ENCODE results near the gene CYP3A7. TPM values are rescaled to one million over a fixed set of nuclear protein-coding genes. Genes with fewer than 3 reads are reported as not detected.
"Not testable (repeated sequence)": the region's sequence is repeated elsewhere in the genome, so short reads cannot be mapped to it uniquely, and the experiment has no call there.

Gene CYP3A7
- total RNA-seq, 4 donors from 2014 or later: 0.22 TPM; not detected in 3

DNA sequence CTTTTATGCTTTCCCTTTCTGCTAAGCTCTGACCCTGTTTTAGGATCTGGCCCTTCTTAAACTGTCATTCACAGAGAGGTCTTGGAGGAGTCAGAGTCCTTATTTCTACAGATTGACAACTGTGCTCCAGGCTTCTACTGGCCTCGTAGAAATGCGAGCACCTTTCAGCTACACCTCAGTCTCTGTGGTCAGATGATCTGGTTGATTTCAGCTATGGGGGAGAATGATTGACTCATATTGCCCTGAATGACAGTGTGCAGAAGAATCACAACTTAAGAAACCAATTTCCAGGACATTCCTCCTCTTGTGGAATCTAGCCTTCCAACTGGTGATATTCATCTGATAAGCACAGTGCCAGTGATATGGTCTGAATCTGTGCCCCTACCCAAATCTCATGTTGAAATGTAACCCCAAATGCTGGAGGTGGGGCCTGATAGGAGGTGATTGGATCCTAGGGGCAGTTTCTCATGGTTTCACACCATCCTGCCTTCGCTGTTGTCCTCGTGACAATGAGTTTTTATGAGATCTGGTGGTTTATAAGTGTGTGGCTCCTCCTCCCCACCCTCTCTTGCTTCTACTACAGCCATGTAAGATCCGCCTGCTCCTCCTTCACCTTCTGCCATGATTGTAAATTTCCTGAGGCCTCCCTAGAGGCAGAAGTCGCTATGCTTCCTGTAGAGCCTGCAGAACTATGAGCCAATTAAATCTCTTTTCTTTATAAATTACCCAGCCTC is 14.0 kb upstream of the CYP3A7 start:
- no peak for TF ChIP-seq POLR2A (IDR thresholded peaks at IDR 0.05)
- Histone ChIP-seq H3K27ac (no peak overlapping the region), H3K27me3 (no peaks in the 10 kb centered on the region), H3K36me3 (no peaks in the 10 kb centered on the region), H3K9me3 (peaks cover 0 to 19% (median 0%) of the 10 kb centered on the region in 4 donors), H3K4me1 (no peaks in the 10 kb centered on the region), H3K4me3 (no peak overlapping the region)
- WGBS, 2 donors: 78 to 79% methylated on average over 6 of the region's 6 CpGs
- DNase-seq (ENCODE audit: low spot score in 2 of 2): no peak

DNA sequence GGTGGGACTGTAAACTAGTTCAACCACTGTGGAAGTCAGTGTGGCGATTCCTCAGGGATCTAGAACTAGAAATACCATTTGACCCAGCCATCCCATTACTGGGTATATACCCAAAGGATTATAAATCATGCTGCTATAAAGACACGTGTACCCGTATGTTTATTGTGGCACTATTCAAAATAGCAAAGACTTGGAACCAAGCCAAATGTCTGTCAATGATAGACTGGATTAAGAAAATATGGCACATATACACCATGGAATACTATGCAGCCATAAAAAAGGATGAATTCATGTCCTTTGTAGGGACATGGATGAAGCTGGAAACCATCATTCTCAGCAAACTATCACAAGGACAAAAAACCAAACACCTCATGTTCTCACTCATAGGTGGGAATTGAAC is 11.9 kb upstream of the CYP3A7 start:
- 86 to 91% methylated on average over 3 of the region's 3 CpGs for WGBS, 2 donors

DNA sequence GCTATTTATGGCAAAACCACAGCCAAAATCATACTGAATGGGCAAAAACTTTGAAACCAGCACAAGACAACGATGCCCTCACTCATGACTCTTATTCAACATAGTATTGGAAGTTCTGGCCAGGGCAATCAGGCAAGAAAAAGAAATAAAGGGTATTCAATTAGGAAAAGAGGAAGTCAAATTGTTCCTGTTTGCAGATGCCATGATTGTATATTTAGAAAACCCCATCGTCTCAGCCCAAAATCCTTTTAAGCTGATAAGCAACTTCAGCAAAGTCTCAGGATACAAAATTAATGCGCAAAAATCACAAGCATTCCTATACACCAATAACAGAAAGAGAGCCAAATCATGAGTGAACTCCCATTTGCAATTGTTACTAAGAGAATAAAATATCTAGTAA is 10.4 kb upstream of the CYP3A7 start:
- not testable (repeated sequence) for H3K27me3 ChIP-seq; H3K4me3 ChIP-seq; H3K36me3 ChIP-seq; DNase-seq (ENCODE audit: low spot score in 2 of 2); H3K27ac ChIP-seq; H3K4me1 ChIP-seq
- peaks cover 0 to 13% (median 0%) of the 10 kb centered on the region in 4 donors for H3K9me3 ChIP-seq
- WGBS, 2 donors: 65 to 89% methylated on average over 3 of the region's 3 CpGs

More for the DNA sequence above, 11.9 kb upstream of the CYP3A7 start:
- H3K4me3 ChIP-seq; H3K27me3 ChIP-seq; H3K27ac ChIP-seq; H3K4me1 ChIP-seq; H3K36me3 ChIP-seq; DNase-seq (ENCODE audit: low spot score in 2 of 2): not testable (repeated sequence)
- H3K9me3 ChIP-seq: peaks cover 0 to 13% (median 0%) of the 10 kb centered on the region in 4 donors

DNA sequence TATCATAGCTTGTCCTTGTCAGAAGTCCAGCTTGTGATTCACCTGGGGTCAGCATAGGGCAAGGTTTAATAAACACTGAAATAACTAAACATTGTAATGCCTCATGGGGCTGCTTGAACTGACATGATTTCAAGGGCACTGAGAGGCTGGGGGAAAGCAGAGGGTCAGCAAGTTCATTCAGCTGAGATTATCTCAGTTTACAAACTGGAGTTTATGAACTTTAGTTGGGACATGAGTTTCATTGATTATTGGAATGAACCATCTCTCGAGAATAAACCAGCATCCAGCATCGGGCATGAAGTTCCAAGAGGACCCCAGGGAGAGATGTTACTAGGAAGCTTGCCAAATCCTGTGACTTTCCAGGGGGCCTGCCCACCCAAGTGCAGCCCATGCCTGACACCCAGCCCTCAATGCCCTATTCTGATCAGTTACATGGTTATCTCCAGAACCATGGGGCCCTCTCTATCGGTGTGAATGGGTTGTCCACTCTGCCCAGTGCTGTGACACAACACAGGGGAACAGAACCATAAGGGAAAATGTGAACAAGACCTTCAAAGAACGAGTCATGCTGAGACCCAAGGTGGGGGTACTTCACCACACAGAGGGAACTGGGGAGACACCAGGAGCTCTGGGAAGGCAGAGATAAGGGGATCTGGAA is 7.9 kb upstream of the CYP3A7 start:
- WGBS, 2 donors: 87 to 90% methylated on average over 3 to 4 of the region's 4 CpGs
- Histone ChIP-seq H3K4me1 (no peaks in the 10 kb centered on the region), H3K27ac (no peak overlapping the region), H3K4me3 (no peak overlapping the region), H3K36me3 (peaks cover 0 to 15% (median 0%) of the 10 kb centered on the region in 3 donors), H3K9me3 (peaks cover 0 to 13% (median 0%) of the 10 kb centered on the region in 4 donors), H3K27me3 (no peaks in the 10 kb centered on the region)
- no peak for DNase-seq (ENCODE audit: low spot score in 2 of 2)
- TF ChIP-seq, protein P1, sequence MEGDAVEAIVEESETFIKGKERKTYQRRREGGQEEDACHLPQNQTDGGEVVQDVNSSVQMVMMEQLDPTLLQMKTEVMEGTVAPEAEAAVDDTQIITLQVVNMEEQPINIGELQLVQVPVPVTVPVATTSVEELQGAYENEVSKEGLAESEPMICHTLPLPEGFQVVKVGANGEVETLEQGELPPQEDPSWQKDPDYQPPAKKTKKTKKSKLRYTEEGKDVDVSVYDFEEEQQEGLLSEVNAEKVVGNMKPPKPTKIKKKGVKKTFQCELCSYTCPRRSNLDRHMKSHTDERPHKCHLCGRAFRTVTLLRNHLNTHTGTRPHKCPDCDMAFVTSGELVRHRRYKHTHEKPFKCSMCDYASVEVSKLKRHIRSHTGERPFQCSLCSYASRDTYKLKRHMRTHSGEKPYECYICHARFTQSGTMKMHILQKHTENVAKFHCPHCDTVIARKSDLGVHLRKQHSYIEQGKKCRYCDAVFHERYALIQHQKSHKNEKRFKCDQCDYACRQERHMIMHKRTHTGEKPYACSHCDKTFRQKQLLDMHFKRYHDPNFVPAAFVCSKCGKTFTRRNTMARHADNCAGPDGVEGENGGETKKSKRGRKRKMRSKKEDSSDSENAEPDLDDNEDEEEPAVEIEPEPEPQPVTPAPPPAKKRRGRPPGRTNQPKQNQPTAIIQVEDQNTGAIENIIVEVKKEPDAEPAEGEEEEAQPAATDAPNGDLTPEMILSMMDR (IDR thresholded peaks at IDR 0.05): no peak
- TF ChIP-seq POLR2A (IDR thresholded peaks at IDR 0.05) (no peak), EP300 (IDR thresholded peaks at IDR 0.05) (no peak)

DNA sequence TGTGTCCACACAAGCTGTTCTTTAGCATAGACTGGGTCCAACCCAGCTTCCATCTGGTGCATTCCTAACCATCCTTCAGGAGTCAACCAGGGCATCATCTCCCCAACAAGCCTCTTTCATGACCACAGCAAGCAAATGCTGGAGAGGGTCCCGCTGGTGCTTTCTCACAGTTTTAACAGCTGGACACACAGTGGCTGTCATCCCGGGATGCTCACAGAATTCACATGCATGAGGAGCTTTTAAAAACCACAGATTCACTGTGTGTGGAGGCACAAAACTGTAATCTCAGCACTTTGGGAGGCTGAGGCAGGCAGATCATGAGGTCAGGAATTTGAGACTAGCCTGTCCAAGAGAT is 6.4 kb upstream of the CYP3A7 start:
- no peak for DNase-seq (ENCODE audit: low spot score in 2 of 2)
- Histone ChIP-seq H3K4me3 (no peak overlapping the region), H3K9me3 (peaks cover 0 to 13% (median 0%) of the 10 kb centered on the region in 4 donors), H3K36me3 (peaks cover 0 to 25% (median 0%) of the 10 kb centered on the region in 3 donors), H3K27me3 (no peaks in the 10 kb centered on the region), H3K27ac (no peak overlapping the region), H3K4me1 (no peaks in the 10 kb centered on the region)
- 41 to 64% methylated on average over 2 of the region's 2 CpGs for WGBS, 2 donors
- TF ChIP-seq EP300 (IDR thresholded peaks at IDR 0.05) (no peak), POLR2A (IDR thresholded peaks at IDR 0.05) (no peak)
- TF ChIP-seq, protein P1 (IDR thresholded peaks at IDR 0.05): no peak

DNA sequence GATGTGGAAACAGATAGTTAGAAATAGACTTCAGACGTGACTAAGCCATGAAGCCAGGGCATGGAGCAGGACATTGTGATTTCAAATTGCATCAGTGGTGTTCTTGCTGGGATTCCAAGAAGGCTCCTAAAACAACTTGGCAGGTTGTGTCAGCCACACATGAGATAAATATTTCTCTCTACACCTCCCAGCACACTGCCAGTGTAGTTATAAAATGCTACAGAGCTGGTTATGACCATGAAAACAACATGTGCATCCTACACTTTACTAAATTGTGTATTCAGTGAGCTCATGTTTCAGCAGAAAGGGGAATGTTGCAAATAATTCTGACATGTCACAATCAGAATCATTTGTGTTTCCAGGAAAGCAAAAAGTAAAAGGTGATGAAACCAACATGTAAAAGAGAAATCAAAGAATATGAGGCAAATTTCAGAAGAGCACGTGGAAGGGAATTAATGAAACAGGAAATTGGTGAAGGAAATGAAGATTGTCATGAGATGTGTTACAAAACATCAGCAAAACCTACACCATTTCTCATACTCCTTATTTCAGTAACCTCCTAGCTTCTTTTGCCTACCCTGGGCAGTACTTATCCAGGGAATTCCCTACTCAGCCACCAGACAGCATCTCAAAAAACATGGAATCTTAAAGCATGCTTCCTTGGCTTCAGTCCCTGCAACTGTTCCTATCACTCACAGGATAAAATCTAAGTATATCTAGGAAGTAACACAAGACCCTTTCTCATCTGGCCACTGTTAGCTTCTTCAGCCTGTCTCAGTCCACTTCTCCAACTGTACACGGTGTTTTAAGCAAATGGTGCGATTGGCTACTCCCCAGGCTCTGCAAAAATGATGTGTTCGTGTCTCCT is 5.8 kb upstream of the CYP3A7 start:
- H3K27me3 ChIP-seq: no peaks in the 10 kb centered on the region
- no peak overlapping the region for H3K27ac ChIP-seq
- H3K4me1 ChIP-seq: no peaks in the 10 kb centered on the region
- no peak overlapping the region for H3K4me3 ChIP-seq
- no peak for DNase-seq (ENCODE audit: low spot score in 2 of 2)
- WGBS, 2 donors: 66 to 80% methylated on average over 5 of the region's 5 CpGs
- H3K36me3 ChIP-seq: peaks cover 0 to 29% (median 0%) of the 10 kb centered on the region in 3 donors
- TF ChIP-seq, protein P1 (IDR thresholded peaks at IDR 0.05): no peak
- TF ChIP-seq EP300 (IDR thresholded peaks at IDR 0.05) (no peak), POLR2A (IDR thresholded peaks at IDR 0.05) (no peak)
- peaks cover 0 to 11% (median 0%) of the 10 kb centered on the region in 4 donors for H3K9me3 ChIP-seq
